ENCODE measurements around the gene ADORA3. TPM values are rescaled to one million over a fixed set of nuclear protein-coding genes. Genes with fewer than 3 reads are reported as not detected.

The ADORA3 gene
- total and polyA plus RNA-seq, 2 donors (not counting 3 experiments of a cell fraction or from before 2014, with no cell fraction given), result 0.31 TPM; not detected in 1

- H3K27me3 ChIP-seq (ENCODE audit: control insufficient read depth in 2 of 2, insufficient read depth in 2 of 2, low read length in 2 of 2), result peaks cover 2 to 10% of the 10 kb centered on the region in 2 experiments
Measured at GRCh38 chr1:111483876-111484275, 19.6 kb downstream of the ADORA3 start.

More at GRCh38 chr1:111483876-111484275, 19.6 kb downstream of the ADORA3 start:
- no TSS peak for BruUV-seq (replicated peaks)
- ChIA-PET POLR2A (no interaction called here), CTCF (interaction anchor here (1.1 kb wide), 1 partner anchor 11 kb away, joined by 3 read pairs; no protein-coding TSS in a partner anchor)
- H4K20me1 ChIP-seq (replicated peaks; ENCODE audit: control insufficient read depth, extremely low read depth, insufficient read depth, low read length), result no peaks in the 10 kb centered on the region
- H3K36me3 ChIP-seq (ENCODE audit: control insufficient read depth in 2 of 2, extremely low read depth in 1 of 2, insufficient read depth in 2 of 2, low read length in 2 of 2), result no peaks in the 10 kb centered on the region
- H3K27ac ChIP-seq (ENCODE audit: insufficient read depth, low read depth, low read length), result no peak overlapping the region
- no peaks in the 10 kb centered on the region for H3K9me1 ChIP-seq (replicated peaks; ENCODE audit: control insufficient read depth, extremely low read depth, insufficient read depth, low read length)
- H3K4me2 ChIP-seq (ENCODE audit: insufficient read depth, low read length), result no peak overlapping the region
- intact Hi-C loops (cut with micrococcal nuclease) (loop anchor here (5.0 kb wide), 1 partner anchor 883 kb away; no protein-coding TSS in a partner anchor), dilution Hi-C loops (cut with MboI; ENCODE audit: extremely low pct_ligation_motif_present, low sequenced_read_pairs) (no loop called here)
- no peak overlapping the region for H2AFZ ChIP-seq (ENCODE audit: low read depth, low read length)
- no peaks in the 10 kb centered on the region for H3K9me3 ChIP-seq (replicated peaks; ENCODE audit: control insufficient read depth, insufficient read depth, low read length)
- DNase-seq (ENCODE audit: low read depth, low spot score), result no peak
- no peaks in the 10 kb centered on the region for H3K4me1 ChIP-seq (ENCODE audit: control insufficient read depth, extremely low read depth, insufficient read depth, low read length)
- no peak overlapping the region for H3K9ac ChIP-seq (replicated peaks; ENCODE audit: extremely low read depth, insufficient read depth, low read length)
- TF ChIP-seq POLR2A (IDR thresholded peaks at IDR 0.05; ENCODE audit: low read depth, low read length) (no peak), POLR2AphosphoS5 (IDR thresholded peaks at IDR 0.05; ENCODE audit: insufficient read depth, low read depth, low read length) (no peak), JUN (IDR thresholded peaks at IDR 0.05; ENCODE audit: borderline replicate concordance, insufficient read depth, insufficient read length, low read depth) (no peak), EZH2 (IDR thresholded peaks at IDR 0.05; ENCODE audit: borderline replicate concordance, low read depth, low read length, severe bottlenecking) (no peak), FOS (IDR thresholded peaks at IDR 0.05; ENCODE audit: borderline replicate concordance, insufficient read depth, low read length) (no peak), GATA2 (IDR thresholded peaks at IDR 0.05; ENCODE audit: insufficient read depth, insufficient read length, low read depth, low read length) (no peak), MYC (IDR thresholded peaks at IDR 0.05; ENCODE audit: low read depth, low read length) (no peak), MAX (IDR thresholded peaks at IDR 0.05; ENCODE audit: insufficient read depth, insufficient read length) (no peak), CTCF (IDR thresholded peaks at IDR 0.05; ENCODE audit: extremely low read depth in 1 of 2, insufficient read depth in 1 of 2, low read depth in 1 of 2, low read length in 2 of 2) (no peak)
- no peak for FAIRE-seq
- H3K4me3 ChIP-seq (replicated peaks in 1 of 3; ENCODE audit: insufficient read depth in 1 of 3, low read depth in 1 of 3, low read length in 3 of 3), result no peak overlapping the region
- H3K79me2 ChIP-seq (ENCODE audit: control insufficient read depth, insufficient read depth, low read length), result no peaks in the 10 kb centered on the region
